ENCODE data around the gene MYMX.

GRCh38 chr6:44176762-44177509, 39.8 kb upstream of the MYMX start:
- no peak for TF ChIP-seq POU6F1 (CRISPR knock-in tag; IDR thresholded peaks at IDR 0.05; ENCODE audit: borderline replicate concordance, low read depth)
- TF ChIP-seq ZNF565 (CRISPR knock-in tag; conservative IDR thresholded peaks at IDR 0.05; ENCODE audit: low read depth), result no peak
- no peak for TF ChIP-seq ZNF8 (CRISPR knock-in tag; IDR thresholded peaks at IDR 0.05)
- no peak for TF ChIP-seq ARNTL (CRISPR knock-in tag; IDR thresholded peaks at IDR 0.05; ENCODE audit: borderline replicate concordance, low read depth)
- no peak for TF ChIP-seq GLIS3 (CRISPR knock-in tag; IDR thresholded peaks at IDR 0.05)
- no peak for TF ChIP-seq TCF4 (CRISPR knock-in tag; IDR thresholded peaks at IDR 0.05; ENCODE audit: borderline replicate concordance)
- TF ChIP-seq BACH2 (CRISPR knock-in tag; IDR thresholded peaks at IDR 0.05; ENCODE audit: borderline replicate concordance), result no peak
- no peak for TF ChIP-seq PATZ1 (CRISPR knock-in tag; IDR thresholded peaks at IDR 0.05; ENCODE audit: borderline replicate concordance)
- TF ChIP-seq ISL1 (CRISPR knock-in tag; IDR thresholded peaks at IDR 0.05), result no peak
- no peak for TF ChIP-seq ZNF70 (CRISPR knock-in tag; IDR thresholded peaks at IDR 0.05)
- no peak for TF ChIP-seq TSHZ2 (CRISPR knock-in tag; IDR thresholded peaks at IDR 0.05)
- no peak for TF ChIP-seq ZFP30 (CRISPR knock-in tag; IDR thresholded peaks at IDR 0.05)
- TF ChIP-seq SNAI2 (CRISPR knock-in tag; IDR thresholded peaks at IDR 0.05), result no peak
- TF ChIP-seq CSDC2 (CRISPR knock-in tag; IDR thresholded peaks at IDR 0.05), result no peak
